T-helper 1 cell treated with Interleukin-12 subunit alpha and Interleukin-12 subunit beta and Interleukin-4 antibody, amounts not matched to agents 30 ng/mL and 1 ng/mL, for 36 hours (primary cell): ENCODE results near the gene FOXL3. TPM values are rescaled to one million over a fixed set of nuclear protein-coding genes. Genes with fewer than 3 reads are reported as not detected.
"Not testable (repeated sequence)": the region's sequence is repeated elsewhere in the genome, so short reads cannot be mapped to it uniquely, and the experiment has no call there.

Experiments used
- intact Hi-C: fragments of 100-400 bp; cut with micrococcal nuclease; formaldehyde crosslinking; loops from one replicate; pipeline ENCODE4 v1.15.1; 2024
- total RNA-seq: library from RNA; stranded (reverse); gene quantifications from 2 replicates; pipeline ENCODE4 v1.2.3, GENCODE V29; 2022

Gene FOXL3
- total RNA-seq: not detected in 2 replicates

GRCh38 chr7:289756-290553, at the start of gene FOXL3:
Gene FOXL3, plus strand, starts transcription at chr7:290170. Its CDS starts 0 bp downstream, at chr7:290170.
- intact Hi-C loops: no loop called here

DNA sequence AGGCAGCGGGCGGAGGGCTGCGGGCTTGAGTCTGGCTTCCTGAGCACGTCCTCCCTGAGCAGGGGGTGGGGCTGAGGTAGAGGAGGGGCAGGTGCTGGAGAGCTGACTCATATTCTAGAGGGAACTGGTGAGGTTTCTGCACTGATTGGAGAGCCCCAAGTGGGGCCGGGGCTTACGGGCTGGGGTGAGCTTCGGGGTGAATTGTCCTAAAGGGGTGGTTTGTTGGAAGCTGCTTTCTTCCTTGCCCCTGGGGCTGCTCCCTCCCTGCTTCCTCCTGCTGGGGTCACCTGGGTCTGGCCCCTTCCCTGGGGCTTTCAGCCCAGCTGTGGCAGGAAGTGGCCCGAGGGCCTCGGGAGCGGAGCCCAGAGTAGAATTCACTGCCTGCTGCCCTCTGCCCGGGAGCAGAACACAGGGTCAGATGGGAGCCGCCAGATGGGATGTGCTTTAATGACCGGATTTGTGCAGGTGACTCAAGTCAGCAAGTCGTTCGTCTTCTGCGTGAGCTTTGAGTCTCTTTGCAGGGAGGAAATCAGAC, 49.0 kb upstream of the FOXL3 start:
- intact Hi-C loops: no loop called here

DNA sequence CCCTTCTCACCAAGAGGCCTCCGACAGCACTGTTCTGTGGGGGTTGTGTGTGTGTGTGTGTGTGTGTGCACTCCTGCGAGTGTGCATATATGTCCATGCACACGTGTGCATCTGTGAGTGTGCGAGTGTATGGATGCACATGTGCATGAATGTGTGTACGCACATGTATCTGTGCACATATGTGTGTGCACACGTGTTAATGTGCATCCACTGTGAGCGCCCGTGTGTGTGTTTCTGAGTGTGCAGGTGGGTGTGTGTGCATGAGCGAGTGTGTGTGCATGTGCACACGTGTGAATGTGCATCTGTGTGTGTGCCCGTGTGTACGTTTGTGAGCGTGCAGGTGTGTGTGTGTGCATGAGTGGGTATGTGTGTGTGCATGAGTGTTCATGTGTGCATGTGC, 48.5 kb upstream of the FOXL3 start:
- intact Hi-C loops: no loop called here

GRCh38 chr7:242826-243579, 47.0 kb upstream of the FOXL3 start:
- intact Hi-C loops: not testable (repeated sequence)

DNA sequence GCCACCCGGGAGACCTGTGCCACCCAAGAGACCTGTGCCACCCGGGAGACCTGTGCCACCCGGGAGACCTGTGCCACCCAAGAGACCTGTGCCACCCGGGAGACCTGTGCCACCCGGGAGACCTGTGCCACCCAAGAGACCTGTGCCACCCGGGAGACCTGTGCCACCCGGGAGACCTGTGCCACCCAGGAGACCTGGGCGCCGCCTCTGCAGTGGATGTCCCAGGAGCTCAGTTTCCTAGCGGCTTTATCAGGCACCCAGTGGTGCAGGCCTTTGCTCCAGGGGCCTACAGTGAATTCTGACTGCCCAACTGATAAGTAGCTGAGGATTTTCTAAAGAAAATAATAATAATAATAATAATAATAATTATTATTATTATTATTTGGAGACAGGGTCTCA, 46.4 kb upstream of the FOXL3 start:
- intact Hi-C loops: not testable (repeated sequence)

DNA sequence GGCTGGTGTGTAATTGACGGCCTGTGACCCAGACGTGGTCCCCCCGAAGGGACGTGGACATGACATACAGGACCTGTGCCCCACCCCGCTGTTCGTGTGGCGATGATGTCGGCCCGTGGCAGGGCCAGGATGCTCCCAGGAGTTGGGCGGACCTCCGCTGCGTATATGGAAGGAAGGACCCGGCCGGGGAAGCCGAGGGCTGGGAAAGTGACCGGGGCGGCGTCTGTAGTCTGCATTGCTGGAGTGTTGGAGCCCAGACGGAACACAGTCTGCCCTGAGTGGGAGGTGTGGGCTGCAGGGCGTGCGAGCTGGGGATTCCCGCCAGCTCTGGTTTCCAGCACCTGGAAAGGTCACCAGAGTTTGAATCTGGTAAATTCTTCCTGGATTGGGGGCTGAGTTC, 45.0 kb upstream of the FOXL3 start:
- intact Hi-C loops: no loop called here

GRCh38 chr7:245574-246295, 44.2 kb upstream of the FOXL3 start:
- intact Hi-C loops: no loop called here

- intact Hi-C loops: no loop called here
Measured at GRCh38 chr7:246451-246850, 43.5 kb upstream of the FOXL3 start.

DNA sequence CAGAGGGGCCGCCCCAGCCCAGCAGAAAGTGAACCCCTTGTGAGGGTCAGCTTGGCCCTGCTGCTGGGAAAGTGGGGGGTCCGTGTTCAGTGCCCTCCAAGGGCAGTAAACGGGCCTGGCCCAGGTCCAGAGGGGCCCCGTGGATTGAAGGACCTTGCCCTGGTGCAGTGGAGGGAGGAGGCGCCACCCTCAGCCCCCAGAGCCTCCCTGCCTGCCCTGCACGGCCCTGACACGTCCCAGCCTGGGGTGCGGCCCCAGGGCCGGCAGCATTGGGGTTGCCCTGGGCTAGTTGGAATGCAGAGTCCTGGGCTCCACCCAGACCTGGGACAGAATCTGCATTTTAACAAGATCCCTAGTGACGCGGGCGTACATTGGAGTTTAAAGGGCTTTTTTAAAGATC, 42.8 kb upstream of the FOXL3 start:
- intact Hi-C loops: no loop called here

DNA sequence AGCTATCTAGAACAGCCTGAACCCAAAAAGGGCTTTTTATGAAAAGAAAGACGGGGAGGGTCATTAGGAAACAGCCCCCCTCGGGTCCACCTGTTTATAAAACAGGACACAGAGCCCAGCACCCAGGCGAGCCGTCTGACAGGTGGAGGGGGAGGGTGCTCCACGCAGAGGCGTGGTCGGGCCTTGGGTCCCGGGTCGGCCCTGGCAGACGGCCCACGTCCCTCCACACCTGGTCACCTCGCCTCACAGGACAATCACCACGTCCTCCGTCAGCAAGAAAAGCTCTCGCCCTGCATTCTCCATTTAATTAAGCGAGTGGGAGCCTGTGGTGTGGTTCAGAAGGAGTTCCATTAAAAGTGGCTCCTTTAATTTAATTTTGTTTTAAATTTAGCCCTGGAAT, 42.3 kb upstream of the FOXL3 start:
- intact Hi-C loops: no loop called here

- intact Hi-C loops: no loop called here
Measured at GRCh38 chr7:248732-249435, 41.1 kb upstream of the FOXL3 start.

- intact Hi-C loops: no loop called here
Measured at GRCh38 chr7:249989-250388, 40.0 kb upstream of the FOXL3 start.

- intact Hi-C loops: no loop called here
Measured at GRCh38 chr7:250523-250922, 39.4 kb upstream of the FOXL3 start.

DNA sequence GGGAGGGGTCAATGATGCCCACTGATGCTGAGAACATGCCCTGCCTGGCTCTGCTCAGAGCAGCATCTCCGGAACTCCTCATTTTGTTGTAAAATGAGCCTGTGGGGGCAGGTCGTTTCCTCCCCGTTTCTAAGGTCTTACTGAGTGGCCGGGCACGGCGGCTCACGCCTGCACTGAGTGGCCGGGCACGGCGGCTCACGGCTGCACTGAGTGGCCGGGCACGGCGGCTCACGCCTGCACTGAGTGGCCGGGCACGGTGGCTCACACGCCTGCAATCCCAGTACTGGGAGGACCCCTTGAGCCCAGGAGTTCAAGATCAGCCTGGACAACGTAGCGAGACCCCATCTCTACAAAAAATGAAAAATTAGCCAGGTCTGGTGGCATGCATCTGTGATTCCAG, 39.0 kb upstream of the FOXL3 start:
- intact Hi-C loops: no loop called here

DNA sequence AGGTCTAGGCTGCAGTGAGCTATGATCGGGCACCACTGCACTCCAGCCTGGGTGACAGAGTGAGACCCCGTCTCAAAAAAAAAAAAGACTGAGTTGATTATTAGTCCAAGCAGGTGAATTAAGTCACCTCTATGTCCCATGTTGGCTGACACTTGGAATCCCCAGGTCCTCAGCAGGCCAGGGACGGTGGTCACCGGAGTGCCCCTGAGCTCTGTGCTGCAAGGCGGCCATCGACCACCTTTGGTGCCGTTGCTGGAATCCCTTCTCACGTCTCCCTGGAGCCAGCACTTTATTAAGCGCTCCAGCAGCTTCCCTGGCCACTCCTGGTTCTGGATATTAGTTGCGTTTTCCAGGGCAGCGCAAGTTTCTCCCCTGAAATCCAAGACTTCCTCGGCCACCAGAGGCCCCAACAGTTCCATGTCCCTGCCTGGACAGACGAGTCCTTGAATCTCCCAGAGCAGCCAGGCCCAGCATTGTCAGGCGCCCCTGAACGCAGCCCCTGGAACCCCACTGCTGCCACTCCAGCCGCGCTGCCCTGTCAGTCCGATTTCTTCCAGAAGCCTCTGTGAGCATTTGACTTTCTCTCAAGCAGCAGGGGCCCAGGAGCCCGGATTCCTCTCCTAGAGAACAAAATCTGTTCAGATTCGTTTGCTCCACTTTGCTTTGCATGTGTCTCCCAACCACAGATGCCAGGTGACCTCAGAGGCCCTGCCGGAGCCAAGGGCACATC, 38.4 kb upstream of the FOXL3 start:
- intact Hi-C loops: no loop called here

GRCh38 chr7:252216-252965, 37.6 kb upstream of the FOXL3 start:
- intact Hi-C loops: no loop called here

GRCh38 chr7:252981-253380, 37.0 kb upstream of the FOXL3 start:
- intact Hi-C loops: no loop called here

DNA sequence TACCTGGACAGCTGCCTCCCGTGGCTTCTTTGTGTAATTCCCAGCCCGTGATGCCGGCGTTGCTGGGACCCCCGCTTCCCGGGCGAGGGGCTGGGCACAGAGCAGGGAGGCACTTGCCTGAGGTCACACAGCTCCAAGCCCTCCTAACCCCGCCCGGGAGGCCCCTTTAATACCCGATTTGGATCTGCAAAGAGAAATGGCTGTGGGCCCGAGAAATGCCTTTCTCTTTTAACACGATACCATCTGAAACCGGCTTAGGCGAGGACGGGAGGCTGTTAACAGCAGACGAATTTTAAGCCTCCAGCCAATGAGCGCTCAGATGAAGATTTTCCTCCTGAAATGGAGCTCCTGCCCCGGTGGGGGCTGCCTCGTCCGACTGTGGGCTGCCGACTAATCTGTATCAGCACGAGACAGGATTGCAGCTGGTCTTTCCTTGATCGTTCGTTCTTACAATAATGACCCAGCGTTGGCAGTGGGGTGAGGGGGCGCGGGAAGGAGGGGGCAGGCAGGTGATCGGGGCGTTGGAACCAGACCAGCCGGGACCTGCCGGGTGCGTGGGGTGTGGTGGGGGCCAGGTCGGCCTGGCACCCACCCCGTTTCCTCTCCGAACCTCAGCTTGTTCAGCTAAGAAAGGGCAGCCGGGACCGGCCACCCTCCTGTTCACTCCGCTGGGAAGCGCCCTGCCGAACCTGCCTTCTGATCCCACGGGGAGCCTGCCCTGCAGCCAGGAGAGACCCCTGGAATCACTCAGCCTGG, 36.2 kb upstream of the FOXL3 start:
- intact Hi-C loops: no loop called here
